NCI-H2107 (cell line): ENCODE measurements around the gene RAP1A.
"Not testable (repeated sequence)": the region's sequence is repeated elsewhere in the genome, so short reads cannot be mapped to it uniquely, and the experiment has no call there.

Experiments used
- DNase-seq: peaks from one replicate; lab custom pipeline; 2025; lab: John Stamatoyannopoulos, UW

RAP1A gene

GRCh38 chr1:111665497-111665896 is 45.9 kb downstream of the RAP1A start:
- DNase-seq: no peak

- no peak for DNase-seq
Observed at GRCh38 chr1:111666828-111667227, 47.2 kb downstream of the RAP1A start.

GRCh38 chr1:111669268-111669667 is 49.7 kb downstream of the RAP1A start:
- DNase-seq: no peak

GRCh38 chr1:111671852-111672251 is 52.3 kb downstream of the RAP1A start:
- DNase-seq: no peak

GRCh38 chr1:111672331-111672730 is 52.7 kb downstream of the RAP1A start:
- DNase-seq: no peak

GRCh38 chr1:111677604-111678003 is 58.0 kb downstream of the RAP1A start:
- no peak for DNase-seq

- DNase-seq: no peak
Observed at GRCh38 chr1:111679541-111679940, 60.0 kb downstream of the RAP1A start.

- DNase-seq: not testable (repeated sequence)
Observed at GRCh38 chr1:111680212-111680800, 60.7 kb downstream of the RAP1A start.

GRCh38 chr1:111685293-111686153 is 65.9 kb downstream of the RAP1A start:
- DNase-seq: not testable (repeated sequence)

- peak; percentile 18 for DNase-seq
Observed at GRCh38 chr1:111690306-111690617, 70.7 kb downstream of the RAP1A start.

GRCh38 chr1:111691886-111692285 is 72.3 kb downstream of the RAP1A start:
- no peak for DNase-seq

GRCh38 chr1:111695801-111696200 is 76.2 kb downstream of the RAP1A start:
- DNase-seq: no peak

- no peak for DNase-seq
Observed at GRCh38 chr1:111696330-111696729, 76.7 kb downstream of the RAP1A start.

- DNase-seq: no peak
Observed at GRCh38 chr1:111699268-111699667, 79.7 kb downstream of the RAP1A start.

GRCh38 chr1:111702504-111703050 is 83.0 kb downstream of the RAP1A start:
- no peak for DNase-seq

- no peak for DNase-seq
Observed at GRCh38 chr1:111704240-111704639, 84.7 kb downstream of the RAP1A start.

- no peak for DNase-seq
Observed at GRCh38 chr1:111704776-111705175, 85.2 kb downstream of the RAP1A start.

GRCh38 chr1:111705841-111706240 is 86.3 kb downstream of the RAP1A start:
- no peak for DNase-seq

GRCh38 chr1:111706921-111707320 is 87.3 kb downstream of the RAP1A start:
- no peak for DNase-seq

GRCh38 chr1:111707906-111708305 is 88.3 kb downstream of the RAP1A start:
- no peak for DNase-seq

- no peak for DNase-seq
Observed at GRCh38 chr1:111709986-111710385, 90.4 kb downstream of the RAP1A start.

GRCh38 chr1:111716333-111716732 is 96.7 kb downstream of the RAP1A start:
- no peak for DNase-seq

- no peak for DNase-seq
Observed at GRCh38 chr1:111717450-111717849, 97.9 kb downstream of the RAP1A start.
